HG03469 (cell line): Measurements from ENCODE around the gene HOXC13.

Experiments
- ATAC-seq: cut with Tn5 transposase; IDR thresholded peaks from one replicate; pipeline ENCODE4 v1.9.1; 2021; ENCODE audit warnings: mild to moderate bottlenecking, moderate library complexity, moderate number of reproducible peaks; ENCODE audit not compliant: unreplicated experiment

Gene HOXC13, protein sequence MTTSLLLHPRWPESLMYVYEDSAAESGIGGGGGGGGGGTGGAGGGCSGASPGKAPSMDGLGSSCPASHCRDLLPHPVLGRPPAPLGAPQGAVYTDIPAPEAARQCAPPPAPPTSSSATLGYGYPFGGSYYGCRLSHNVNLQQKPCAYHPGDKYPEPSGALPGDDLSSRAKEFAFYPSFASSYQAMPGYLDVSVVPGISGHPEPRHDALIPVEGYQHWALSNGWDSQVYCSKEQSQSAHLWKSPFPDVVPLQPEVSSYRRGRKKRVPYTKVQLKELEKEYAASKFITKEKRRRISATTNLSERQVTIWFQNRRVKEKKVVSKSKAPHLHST

DNA sequence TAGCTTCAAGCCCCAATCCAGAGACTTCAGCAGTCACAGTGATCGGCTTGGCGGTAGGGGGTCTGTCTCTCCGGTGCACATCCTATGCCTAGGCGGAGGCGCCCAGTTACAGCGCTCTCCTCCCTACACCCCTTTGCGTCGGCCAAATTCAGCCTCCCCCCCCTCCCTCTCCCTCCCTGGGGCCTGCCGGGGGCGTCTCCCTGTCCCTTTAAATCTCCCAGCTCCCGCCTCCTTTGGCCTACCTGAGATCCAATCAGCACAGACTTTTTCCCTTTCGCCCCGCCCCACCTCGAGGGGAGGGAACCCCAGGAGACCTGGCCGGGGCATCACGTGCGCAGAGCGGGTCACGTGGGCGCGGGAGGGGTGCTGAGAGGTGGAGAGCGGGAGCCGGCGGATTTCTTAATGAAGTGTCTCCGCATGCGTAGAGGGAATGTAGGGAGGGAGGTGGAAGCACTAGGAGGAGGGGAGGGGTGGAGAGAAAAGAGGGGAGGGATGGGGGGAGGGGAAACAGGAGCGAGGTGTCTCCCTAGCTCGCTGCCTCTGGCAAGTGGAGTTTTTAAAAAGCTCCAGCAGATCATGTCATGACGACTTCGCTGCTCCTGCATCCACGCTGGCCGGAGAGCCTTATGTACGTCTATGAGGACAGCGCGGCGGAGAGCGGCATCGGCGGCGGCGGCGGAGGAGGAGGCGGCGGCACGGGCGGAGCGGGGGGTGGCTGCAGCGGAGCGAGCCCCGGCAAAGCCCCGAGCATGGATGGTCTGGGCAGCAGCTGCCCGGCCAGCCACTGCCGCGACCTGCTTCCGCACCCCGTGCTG lies at the start of gene HOXC13:
Gene HOXC13, plus strand, starts transcription at position 506 of the 815 bp plus-strand sequence. Its CDS starts 76 bp downstream, at position 582.
- no peak for ATAC-seq

DNA sequence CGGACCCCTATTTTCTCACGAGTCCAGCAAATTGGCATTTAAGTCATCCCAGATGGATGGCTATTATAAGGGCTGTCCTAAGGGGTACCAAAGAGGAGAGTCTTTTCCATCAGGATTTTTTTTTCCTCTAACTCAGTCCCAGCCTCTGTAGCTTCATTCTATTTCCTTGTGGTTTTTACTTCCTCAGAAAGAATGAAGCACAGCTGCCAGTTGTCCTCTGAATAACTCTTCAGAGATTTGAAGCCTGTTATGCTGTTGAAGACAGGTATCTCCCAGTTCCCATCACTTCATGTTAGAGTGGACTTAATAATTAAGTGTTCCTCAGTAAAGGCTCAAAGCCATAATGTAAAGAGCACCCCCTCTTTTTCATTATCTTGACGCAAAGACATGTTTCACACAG lies 48.5 kb upstream of the HOXC13 start:
- no peak for ATAC-seq

DNA sequence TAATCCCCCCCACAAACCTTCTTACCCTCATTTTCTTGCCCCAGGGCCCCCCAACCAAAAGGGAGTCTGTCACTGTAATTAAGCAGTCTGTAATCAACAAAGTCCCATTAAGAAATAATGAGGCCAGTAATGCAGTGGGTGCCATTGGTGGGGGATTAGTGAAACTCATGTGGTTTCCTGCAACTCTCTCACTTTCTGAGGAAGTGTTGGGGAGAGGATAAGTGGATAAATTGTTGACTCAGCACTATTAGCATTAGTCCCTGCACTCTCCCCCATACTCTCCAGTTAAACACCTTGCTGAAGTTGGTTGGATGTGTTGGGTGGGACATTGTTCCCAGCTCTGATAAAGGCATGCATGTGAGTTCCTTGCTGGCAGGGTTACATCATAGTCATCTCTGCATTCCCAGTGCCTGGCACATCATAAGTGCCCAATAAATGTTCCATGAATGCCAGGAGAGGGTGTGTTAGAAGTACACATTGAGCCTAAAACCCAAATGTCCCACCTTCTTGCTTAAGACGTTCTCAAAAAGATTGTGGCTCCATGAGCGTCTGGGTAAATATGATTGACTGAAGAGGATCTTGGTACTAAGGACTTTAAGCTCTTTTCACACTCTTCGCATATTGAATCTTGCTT lies 45.8 kb upstream of the HOXC13 start:
- no peak for ATAC-seq

DNA sequence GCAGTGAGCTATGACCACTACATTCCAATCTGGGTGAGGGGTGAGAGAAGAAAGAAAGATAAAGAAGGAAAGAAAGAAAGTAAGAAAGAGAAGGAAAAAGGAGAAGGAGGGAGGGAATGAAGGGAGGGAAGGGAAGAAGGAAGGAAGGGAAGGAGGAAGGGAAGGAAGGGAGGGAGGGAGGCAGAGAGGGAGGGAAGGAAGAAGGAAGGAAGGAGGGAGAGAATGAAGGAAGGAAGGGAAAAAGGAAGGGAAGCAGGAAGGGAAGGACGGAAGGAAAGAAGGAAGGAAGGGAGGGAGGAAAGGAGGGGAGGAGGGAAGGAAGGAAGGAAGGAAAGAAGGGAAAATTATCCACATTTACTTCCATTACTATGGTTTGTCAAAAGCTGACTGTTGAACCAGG lies 39.4 kb upstream of the HOXC13 start:
- ATAC-seq: no peak

DNA sequence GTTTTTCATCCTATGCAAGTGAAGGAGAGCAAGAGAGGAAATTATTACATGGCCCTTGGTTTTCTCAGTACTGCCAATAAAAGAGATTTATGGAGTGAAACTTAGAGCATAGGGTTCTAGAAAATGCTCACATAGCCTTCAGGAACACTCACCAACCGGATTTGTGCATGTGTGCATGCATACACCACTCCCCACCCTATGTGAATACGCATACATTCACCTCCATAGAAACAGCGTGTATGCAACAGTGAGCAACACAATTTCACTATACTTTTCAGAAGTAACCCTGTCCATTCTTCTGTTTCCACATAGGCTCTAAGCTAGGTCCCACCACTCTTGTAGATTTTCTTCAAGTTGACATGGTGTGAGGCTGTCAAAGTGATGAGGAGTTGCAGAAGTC lies 31.5 kb upstream of the HOXC13 start:
- no peak for ATAC-seq

DNA sequence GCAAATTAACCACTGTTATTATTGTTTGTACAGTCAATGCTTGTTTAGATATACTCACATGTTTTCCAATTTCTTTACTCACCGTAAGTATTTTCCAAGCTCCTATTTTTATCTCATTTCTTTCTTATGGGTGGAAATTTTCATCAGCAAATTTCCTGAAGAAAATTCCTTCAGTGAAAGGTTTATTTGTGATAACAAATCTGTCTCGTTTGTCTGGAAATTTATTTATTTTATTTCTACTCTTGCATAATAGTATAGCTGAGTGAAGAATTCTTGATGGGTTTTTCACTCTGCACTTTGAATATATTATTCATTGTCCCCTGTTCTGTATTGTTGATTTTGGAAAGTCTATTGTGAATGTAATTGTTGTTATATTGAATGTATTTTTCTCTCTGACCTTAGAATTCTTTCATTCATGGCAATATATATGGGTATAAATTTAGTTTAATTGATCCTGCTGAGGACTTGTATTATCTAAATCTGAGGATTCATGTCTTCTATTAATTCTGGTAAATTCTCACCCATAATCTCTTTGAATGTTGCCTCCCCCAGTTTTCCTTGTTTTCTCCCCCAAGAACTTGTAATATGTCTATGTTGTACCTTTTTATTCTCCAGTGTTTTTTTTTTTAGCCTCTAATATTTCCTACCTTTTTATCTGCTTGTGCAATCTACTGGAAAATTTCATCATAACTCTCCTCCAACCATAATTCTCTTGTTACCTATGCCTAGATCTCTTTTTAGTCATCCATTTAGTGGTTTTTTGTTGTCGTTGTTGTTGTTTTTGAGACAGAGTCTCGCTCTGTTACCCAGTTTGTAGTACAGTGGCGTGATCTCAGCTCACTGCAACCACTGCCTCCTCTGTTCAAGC lies 21.6 kb upstream of the HOXC13 start:
- ATAC-seq: no peak

DNA sequence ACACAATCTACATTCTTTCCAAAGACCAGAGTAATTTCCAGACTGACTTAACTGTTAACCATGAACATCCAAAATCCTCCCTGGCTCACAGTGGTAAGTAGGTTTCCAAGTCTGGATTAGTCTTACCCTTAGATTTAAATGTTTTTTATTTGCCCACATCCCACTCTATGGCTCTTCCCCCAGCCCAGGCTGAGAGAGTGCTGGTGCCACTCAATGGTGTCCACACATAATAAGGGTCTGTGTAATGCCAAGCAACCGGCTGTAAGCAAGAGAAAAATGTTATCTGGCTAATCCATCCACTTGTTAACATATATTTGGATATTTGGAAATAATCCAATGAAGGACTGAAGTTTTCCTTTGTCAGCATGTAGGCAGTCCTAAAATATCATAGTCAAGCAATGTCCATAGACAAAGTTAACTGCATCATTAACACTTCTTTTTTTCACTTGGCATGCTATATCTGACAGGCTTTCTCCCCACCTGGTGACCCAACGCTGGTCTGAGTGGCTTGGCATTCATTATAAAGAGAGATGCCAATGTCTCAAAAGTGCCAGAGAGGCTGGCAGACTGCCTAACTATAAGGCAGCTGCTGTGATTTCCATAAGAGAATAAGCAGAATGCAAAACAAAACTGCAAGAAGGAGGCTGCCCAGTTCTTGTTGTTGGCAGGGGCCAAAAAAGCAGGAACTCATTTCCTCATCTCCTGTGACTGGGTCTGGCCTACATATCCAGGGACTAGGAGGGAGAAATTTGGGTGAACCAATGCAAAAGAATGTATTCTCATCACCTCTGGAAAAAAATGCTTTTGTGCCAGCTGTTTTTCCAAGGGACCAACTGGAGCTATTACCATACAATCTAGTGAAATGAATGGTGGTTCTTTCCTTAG lies 13.9 kb upstream of the HOXC13 start:
- no peak for ATAC-seq

DNA sequence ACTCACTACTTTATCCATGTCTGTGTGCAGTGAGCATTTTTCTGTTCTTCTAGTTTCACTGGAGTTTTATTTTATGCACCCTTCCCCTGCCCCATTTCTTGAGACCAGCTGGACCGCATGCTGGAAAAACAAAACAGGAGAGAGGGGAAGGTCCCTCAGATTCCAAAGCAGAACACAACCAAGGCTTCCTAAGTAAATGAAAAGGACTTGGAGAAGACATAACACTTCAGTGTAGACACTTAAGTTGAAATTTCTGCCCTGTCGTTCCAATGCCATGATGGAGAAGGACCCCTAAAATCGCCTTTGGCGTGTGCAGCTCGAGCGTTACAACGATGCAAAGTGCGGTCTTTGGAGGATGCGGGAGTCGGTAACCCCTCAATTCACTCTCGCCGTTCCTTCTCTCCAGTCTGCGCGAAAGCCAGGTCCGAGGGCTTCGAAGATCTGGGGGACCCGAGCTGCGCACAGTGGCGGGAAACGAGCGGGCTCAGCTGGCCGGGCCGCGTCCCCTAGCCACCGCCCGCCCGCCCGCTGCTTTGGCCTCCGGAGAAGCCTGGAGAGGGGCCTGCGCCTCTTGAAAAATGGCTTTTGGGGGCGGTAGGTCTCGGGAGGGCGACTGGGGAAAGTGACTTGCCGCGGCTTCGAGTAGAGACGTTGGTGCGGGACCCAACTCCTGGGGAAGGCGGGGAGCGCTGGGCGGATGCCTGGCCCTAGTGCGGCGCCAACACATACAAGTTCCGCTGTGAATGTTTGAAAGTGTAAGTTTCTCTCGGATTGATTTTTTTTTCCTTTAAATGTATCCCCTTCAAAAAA lies 11.2 kb upstream of the HOXC13 start:
- ATAC-seq: no peak

DNA sequence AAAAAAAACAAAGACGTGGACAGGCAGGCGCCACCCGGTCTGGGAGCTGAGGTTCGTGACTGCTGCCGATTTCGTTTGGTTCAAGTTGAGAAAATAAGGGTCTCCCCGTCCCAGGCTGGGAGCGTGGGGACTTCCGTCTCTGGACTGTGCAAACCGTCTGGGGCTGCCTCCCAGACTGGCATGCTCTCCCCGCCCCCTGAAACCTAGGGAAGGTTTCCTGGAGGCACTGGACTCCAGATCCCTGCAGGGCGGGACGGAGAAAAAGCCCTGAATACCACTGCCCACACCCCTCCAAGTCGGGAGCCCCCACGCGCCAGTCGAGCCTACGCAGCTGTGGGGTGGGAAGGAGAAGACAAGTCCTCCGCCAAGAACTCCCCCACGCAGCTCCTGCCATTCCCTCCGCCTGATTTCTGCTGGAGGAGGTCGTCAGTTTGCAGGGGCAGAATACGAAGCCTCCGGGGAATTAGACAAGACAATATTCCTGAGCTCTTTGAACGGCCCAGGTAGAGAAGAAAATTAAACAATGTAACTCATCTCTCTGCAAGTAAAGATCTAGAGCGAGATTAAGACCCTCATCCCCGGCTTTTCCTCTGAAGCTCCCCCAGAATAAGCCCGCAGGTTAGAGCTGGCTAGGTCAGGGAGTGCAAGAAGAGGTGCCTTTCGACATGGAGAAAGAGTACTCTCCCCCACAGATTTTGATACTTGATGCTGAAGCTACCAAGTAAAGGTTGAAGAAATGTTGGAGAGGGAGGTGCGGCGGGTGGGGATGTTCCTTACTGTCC lies 10.4 kb upstream of the HOXC13 start:
- ATAC-seq: no peak

DNA sequence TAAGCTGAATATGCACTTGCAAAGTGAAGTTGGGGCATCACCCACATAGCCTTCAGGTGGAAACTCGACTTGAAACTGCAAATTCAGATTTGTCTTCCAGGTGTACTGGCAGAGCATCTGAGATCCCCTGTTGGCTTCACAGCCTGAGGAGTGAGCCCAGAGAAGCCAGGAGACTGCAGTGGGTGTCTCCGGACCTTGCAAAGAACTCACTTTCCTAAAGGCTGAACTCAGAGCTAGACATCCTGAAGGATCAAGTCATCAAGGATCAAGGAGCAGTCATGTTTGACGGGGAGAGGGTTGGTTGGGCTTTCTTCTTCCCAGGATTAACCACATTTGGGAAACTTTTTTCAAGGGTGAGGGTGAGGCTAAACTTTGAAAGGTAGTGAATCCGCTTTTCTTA lies 9.1 kb upstream of the HOXC13 start:
- no peak for ATAC-seq

DNA sequence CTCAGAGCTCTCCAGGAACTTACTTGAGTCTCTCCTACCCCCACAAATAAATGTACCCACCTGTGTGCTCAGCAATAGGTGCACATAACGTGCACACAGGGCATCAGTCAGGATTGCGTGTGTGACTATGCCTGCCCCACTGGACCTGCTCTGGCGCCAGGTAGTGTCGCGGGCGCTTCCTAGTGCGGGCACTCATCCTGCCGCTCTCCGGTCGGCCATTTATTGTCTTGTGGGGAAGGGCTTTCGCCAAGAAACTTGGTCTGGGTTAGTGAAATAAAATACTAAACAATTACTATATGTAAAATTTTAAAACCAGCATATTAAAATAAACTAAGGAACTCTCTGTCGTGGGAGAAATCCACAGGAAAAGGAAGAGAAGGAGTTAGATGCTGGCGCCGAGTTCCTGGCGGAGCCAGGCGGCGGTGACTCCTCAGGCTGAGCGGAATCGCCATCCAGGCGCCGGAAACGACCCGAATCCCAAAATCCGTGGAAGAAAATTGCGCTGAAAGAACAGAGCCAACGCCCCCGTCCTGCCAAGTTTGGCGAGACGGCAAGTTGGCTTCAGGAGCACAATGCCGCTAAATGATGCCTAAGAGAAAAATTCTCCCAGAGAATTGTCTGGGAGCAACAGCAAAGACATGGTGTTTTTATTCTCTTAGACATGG lies 7.9 kb upstream of the HOXC13 start:
- no peak for ATAC-seq

DNA sequence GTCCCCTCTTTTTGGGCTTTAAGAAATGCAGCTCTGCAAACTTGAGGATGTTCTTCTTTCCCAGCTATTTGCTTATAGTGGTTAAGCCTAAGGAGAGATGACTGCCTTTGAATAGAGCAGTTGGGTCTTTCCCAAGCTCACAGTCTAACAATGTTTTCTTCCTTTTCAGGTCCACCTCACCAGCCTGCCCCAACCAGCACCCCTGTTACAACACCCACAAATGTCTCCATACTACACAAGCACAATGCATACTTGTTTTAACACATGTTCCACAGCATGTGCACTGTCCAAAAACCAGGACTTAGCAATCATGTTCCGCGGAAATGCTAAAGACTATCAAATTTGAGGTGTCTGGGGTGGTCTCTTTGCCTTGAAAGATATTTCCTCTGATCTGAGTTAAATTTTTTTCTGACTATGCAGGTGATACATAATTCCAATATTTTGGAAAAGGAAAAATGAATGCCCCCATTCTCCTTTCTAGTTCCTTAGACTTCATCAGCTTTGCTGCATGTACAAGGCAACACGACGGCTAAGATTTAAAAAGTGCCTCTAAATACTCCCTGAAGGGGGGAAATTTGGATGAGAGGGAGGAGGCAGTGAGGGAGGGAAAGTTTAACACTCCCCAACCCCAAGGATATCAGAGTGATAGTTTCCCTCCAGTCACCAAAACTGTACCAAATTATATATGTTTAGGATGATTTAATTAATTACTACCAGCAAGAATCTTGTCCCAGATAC lies 6.6 kb upstream of the HOXC13 start:
- ATAC-seq: no peak

DNA sequence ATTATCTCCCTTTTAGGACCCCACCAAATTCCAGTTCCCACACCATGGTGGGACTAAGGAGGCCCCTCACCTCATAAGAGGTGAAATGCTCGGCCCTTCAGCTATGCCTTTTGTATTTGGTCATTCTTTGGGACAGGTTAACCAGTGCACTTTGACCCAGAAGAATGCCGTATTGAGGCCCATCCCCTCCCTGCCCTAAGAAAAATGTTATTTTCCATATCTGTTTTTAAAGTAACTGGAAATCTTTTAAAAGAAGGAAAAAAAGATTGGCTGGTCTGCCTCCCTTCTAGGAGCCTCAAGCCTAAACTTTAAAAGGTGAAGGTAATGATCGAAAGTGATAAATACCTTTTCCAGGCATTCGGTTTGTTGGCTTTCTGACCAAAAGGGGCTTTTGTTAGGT lies 5.7 kb upstream of the HOXC13 start:
- ATAC-seq: no peak

DNA sequence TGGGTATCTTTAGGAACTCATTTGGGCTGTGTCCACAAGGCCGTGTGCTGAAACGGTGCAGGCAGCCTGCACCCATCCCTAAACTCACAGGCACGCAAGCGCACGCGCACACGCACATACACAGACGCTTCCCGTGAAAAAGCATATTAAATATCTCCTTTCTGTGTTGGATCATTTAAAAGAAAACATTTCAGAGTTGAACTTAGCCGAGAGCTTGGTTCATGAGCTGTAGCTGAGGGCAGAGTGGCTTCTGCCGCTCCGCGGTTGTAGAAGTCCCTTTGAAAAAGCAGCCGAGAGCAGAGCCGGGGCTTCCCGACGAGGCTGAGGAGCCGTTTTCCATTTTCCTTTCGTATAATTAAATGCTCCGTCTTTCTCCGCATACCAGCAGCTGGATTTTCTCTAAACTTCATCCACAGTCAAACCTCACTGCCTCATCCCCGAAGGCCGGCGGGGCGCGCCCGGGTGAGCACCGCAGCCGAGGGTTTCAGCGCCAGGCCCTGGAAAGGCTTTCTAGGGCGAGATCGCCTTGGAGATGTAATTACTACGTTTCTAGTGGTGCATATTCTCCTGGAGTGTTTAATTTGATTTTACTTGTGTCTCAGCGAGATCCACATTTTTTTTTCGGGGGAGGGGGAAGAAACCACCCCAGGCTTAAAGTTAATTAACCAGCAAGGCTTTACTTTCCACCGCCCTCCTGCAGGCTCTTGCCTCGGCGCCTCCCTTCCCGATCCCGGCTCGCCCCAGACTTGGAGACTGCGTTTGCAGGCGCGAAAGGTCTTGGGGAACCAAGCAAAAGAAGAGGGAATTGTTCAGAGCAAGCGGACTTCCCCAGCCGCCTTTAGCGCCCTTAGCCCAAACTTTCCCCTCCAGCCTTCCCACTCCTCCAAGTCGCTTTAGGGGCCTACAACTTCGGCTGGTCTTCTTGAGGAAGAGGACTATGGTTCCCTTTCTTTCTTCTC lies 3.0 kb upstream of the HOXC13 start:
- ATAC-seq: no peak

DNA sequence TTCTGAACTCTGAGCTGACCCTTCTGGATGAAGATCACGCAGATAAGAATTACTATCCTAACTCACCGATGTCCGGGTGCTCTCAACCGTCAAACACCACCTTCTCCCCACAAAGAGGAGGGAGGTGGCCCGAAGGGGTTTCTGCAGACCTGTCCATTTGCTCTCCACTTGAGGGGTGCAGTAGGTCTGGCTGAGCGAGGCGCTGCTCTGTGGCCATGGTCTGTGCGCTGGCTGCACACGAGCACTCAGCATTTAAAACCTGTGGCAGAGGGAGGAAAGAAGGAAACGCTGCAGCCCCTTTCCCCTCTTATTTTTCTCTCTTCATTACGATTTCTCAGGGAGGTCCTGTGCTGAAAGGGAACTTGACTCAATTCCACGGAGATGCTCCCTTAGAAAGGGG lies 1.5 kb upstream of the HOXC13 start:
- ATAC-seq: no peak
